Vagina (tissue), 2 donors: ENCODE results near the gene EPN2. TPM values are rescaled to one million over a fixed set of nuclear protein-coding genes. Genes with fewer than 3 reads are reported as not detected.
A peak's percentile ranks its signal among the peaks of the same experiment; 100 is the strongest.
"Not testable (repeated sequence)": the region's sequence is repeated elsewhere in the genome, so short reads cannot be mapped to it uniquely, and the experiment has no call there.

Experiments
- DNase-seq, 2 donors: peaks; one replicate each; pipeline ENCODE4 v3.0.0-alpha.2; 2017; ENCODE audit errors: extremely low spot score in 2 of 2
- H3K27ac ChIP-seq: fragments of 200-600 bp; sonication (generic); one replicate; pipeline ENCODE4 v1.5.1; 2019
- H3K27me3 ChIP-seq: fragments of 200-600 bp; sonication (generic); one replicate; pipeline ENCODE4 v1.5.1; 2019
- H3K36me3 ChIP-seq, 2 donors: fragments of 200-600 bp; sonication (generic); one replicate each; pipeline ENCODE4 v1.5.1; 2017 to 2019
- H3K4me1 ChIP-seq: fragments of 200-600 bp; sonication (generic); one replicate; pipeline ENCODE4 v1.5.1; 2019
- H3K4me3 ChIP-seq, 2 donors: fragments of 200-600 bp; sonication (generic); 1 replicate in 1 of 2; 2 replicates in 1 of 2; pipeline ENCODE4 v1.5.1; 2016 to 2019
- H3K9me3 ChIP-seq: fragments of 200-600 bp; sonication (generic); one replicate; pipeline ENCODE4 v1.5.1; 2019
- POLR2A ChIP-seq, 2 donors: fragments of 450-650 bp; IDR thresholded peaks; one replicate each; pipeline ENCODE4 v1.6.1; 2017; ENCODE audit warnings: antibody characterized with exemption in 2 of 2, mild to moderate bottlenecking in 2 of 2, moderate library complexity in 2 of 2
- POLR2AphosphoS5 ChIP-seq, 2 donors: sonication (generic); formaldehyde crosslinking; IDR thresholded peaks; one replicate each; pipeline ENCODE4 v1.9.0; 2017; ENCODE audit warnings: antibody characterized with exemption in 2 of 2, mild to moderate bottlenecking in 2 of 2, low read depth in 1 of 2; ENCODE audit not compliant: insufficient read depth in 1 of 2
- intact Hi-C: fragments of 100-400 bp; cut with DNase I; formaldehyde crosslinking; loops from one replicate; pipeline ENCODE4 v1.15.1; 2023
- total RNA-seq: library from RNA; depleted of rRNA; stranded (reverse); fragments of >200 nt; gene quantifications from one replicate; pipeline ENCODE4 v1.2.3, GENCODE V29; 2016
- TF ChIP-seq, protein P1 (sequence below), 3 experiments: fragments of 450-650 bp in 2 of 3; fragments of 200-600 bp in 1 of 3; sonication (generic) in 1 of 3; IDR thresholded peaks; one replicate each; pipeline ENCODE4 v1.5.1; 2017 to 2019; ENCODE audit warnings: antibody characterized with exemption in 3 of 3, mild to moderate bottlenecking in 2 of 3, moderate library complexity in 2 of 3

Gene EPN2
- total RNA-seq, 1 donor from 2014 or later: 65.6 TPM

DNA sequence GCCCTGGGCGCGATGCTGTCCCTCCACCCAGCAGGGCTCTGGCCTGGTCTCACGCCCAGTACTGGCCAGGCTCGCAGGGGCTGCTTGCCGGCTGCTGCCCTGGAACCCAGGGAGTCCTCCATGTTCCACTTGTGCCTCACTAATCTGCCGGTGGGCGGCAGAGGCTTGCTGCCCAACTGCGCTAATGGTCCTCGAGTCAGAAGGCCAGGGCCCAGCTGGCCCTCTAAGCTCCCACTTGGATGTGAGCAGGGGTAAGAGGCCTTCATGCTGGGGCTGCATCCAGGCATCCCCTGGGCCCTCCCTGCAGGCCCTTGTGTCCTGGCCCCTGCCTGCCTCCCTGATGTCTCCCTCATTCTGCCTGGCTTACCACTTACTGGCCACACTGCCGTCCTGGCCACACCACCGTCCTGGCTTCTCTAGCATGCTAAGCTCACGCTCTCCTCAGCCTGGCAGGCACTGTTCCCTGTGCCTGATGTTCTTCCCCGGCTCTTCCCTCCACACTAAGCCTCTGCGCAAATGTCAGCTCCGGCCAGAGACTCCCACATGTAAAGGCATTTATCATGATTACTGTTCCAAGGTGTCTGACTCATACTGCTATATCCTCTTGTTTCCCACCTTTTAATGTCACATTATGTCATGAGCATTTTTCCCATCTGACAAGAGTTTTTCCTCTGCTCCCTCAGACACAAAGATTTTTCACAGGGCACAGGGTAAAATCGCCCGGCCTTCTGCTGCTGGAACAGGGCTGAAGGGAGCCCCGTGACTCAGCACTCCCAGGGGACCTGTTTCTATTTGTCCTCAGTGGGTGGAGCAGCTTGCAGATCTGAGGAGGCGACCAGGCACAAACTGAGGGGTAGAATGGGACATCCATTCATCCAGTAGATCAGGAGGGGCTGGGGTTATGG is 109.4 kb downstream of the EPN2 start:
- peak overlapping the region; percentile 91 for H3K27ac ChIP-seq
- H3K36me3 ChIP-seq: no peaks in the 10 kb centered on the region
- TF ChIP-seq, protein P1, sequence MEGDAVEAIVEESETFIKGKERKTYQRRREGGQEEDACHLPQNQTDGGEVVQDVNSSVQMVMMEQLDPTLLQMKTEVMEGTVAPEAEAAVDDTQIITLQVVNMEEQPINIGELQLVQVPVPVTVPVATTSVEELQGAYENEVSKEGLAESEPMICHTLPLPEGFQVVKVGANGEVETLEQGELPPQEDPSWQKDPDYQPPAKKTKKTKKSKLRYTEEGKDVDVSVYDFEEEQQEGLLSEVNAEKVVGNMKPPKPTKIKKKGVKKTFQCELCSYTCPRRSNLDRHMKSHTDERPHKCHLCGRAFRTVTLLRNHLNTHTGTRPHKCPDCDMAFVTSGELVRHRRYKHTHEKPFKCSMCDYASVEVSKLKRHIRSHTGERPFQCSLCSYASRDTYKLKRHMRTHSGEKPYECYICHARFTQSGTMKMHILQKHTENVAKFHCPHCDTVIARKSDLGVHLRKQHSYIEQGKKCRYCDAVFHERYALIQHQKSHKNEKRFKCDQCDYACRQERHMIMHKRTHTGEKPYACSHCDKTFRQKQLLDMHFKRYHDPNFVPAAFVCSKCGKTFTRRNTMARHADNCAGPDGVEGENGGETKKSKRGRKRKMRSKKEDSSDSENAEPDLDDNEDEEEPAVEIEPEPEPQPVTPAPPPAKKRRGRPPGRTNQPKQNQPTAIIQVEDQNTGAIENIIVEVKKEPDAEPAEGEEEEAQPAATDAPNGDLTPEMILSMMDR (IDR thresholded peaks at IDR 0.05): no peak
- peak; percentile 83 to 86 for TF ChIP-seq POLR2AphosphoS5 (IDR thresholded peaks at IDR 0.05; ENCODE audit: insufficient read depth in 1 of 2, low read depth in 1 of 2)
- H3K9me3 ChIP-seq: no peaks in the 10 kb centered on the region
- H3K27me3 ChIP-seq: no peaks in the 10 kb centered on the region
- H3K4me1 ChIP-seq: peaks cover 72% of the 10 kb centered on the region
- peak overlapping the region in 1 of 2 donors; percentile 6 for H3K4me3 ChIP-seq
- intact Hi-C loops: no loop called here
- DNase-seq: no peak

DNA sequence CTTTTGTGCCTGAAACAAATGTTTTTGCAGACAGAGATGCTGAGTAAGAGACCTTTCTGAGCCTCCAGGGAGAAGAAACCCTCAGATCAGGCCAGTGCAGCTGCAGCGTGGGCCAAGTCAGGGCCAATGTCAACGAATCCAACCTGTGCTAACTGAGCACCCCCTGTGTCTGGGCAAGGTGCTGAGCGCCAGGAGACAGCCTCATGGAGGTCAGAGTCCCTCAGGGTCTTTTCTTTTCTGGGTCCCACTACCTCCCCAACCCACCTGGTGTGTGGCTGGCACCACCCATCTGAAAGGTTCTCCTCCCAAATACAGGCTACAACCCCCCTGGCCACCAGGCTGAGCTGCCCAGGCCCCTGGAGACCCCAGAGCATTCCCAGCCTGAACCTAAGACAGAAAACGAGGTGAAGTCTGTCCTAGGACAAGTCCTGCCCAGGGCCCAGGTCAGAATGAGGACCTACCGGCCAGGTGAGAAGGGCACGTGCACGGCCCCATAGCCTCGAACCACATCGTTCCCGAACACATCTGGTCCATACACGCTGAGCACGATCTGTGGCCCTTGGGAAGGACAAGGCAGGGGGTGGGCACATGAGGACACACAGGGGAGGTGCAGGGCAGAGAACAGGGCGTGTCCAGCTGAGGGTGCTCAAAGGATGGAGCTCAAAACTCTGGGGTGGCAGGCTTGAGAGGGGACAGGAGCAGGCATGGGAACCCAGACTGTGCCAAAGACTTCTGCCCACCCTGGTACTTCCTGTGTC is 110.3 kb downstream of the EPN2 start:
- peak overlapping the region; percentile 91 for H3K27ac ChIP-seq
- H3K36me3 ChIP-seq: no peaks in the 10 kb centered on the region
- no peak for DNase-seq
- no peaks in the 10 kb centered on the region for H3K9me3 ChIP-seq
- peaks cover 63% of the 10 kb centered on the region for H3K4me1 ChIP-seq
- no peaks in the 10 kb centered on the region for H3K27me3 ChIP-seq
- TF ChIP-seq POLR2A (IDR thresholded peaks at IDR 0.05): no peak
- TF ChIP-seq, protein P1 (IDR thresholded peaks at IDR 0.05): no peak
- no peak for TF ChIP-seq POLR2AphosphoS5 (IDR thresholded peaks at IDR 0.05; ENCODE audit: insufficient read depth in 1 of 2, low read depth in 1 of 2)
- no peak overlapping the region for H3K4me3 ChIP-seq
- intact Hi-C loops: no loop called here

DNA sequence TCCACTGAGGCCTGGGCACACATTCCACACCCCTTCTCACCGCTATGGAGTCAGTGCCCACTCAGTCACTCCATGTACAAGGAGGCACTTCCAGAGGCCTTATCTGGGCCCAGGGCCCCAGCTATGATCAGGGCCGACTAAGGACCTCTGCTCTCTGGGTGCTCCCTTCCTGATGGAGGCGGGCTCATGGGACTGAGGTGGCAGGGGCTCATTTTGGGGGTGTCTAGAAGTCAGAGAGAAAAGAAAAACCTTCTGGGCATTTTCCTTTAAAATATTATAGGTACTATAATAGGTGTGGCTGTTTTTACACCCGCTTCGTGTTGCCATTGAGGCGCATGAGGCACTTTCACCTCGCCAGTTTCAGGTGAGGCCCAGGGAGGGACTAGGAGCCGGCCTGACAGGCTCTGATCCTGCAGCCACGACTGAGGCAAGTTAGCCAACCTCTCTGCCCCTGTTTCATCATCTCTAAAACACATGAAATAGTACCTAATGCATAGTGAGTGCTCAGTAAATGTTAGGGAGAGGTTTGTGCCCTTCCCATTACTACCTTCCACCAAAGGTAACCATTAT is 111.0 kb downstream of the EPN2 start:
- Histone ChIP-seq H3K9me3 (no peaks in the 10 kb centered on the region), H3K4me3 (no peak overlapping the region), H3K27ac (peak overlapping the region; percentile 91), H3K36me3 (no peaks in the 10 kb centered on the region), H3K4me1 (peaks cover 56% of the 10 kb centered on the region), H3K27me3 (no peaks in the 10 kb centered on the region)
- intact Hi-C loops: no loop called here
- TF ChIP-seq POLR2A (IDR thresholded peaks at IDR 0.05) (no peak), POLR2AphosphoS5 (IDR thresholded peaks at IDR 0.05; ENCODE audit: insufficient read depth in 1 of 2, low read depth in 1 of 2) (peak in 1 of 2 donors; percentile 35)
- TF ChIP-seq, protein P1 (IDR thresholded peaks at IDR 0.05): no peak
- DNase-seq: no peak

DNA sequence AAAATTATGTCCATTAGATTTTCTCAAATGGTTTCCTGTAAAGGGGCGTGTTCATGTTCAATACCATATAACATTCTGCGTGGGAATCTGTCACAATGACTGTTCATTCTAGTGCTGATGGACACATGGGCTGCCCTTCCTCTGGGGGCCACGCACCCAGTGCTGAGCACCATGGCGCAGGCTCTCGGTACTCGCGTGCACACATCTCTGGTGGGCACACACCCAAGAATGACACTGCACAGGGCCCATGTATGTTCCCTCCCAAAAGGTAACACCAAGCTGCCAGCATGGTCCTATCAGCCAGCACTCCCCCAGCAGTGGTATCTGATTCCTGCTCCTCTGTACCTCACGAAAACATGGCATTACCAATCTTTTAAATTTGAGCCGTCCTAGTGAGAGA is 111.6 kb downstream of the EPN2 start:
- no peak for TF ChIP-seq POLR2A (IDR thresholded peaks at IDR 0.05)
- intact Hi-C loops: no loop called here
- Histone ChIP-seq H3K4me3 (no peak overlapping the region), H3K27me3 (no peaks in the 10 kb centered on the region), H3K9me3 (no peaks in the 10 kb centered on the region), H3K4me1 (peaks cover 53% of the 10 kb centered on the region), H3K36me3 (no peaks in the 10 kb centered on the region), H3K27ac (peak overlapping the region; percentile 91)
- DNase-seq: no peak

DNA sequence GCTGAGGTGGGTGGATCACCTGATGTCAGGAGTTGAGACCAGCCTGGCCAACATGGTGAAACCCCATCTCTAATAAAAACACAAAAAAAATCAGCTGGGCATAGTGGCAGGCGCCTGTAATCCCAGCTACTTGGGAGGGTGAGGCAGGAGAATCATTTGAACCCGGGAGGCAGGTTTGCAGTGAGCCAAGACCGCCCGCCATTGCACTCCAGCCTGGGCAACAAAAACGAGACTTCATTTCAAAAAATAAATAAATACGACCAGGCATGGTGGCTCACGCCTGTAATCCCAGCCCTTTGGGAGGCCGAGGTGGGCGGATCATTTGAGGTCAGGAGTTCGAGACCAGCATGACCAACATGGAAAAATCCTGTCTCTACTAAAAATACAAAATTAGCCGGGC is 116.2 kb downstream of the EPN2 start:
- H3K27ac ChIP-seq, H3K4me1 ChIP-seq, intact Hi-C loops, DNase-seq, H3K4me3 ChIP-seq, H3K27me3 ChIP-seq, H3K36me3 ChIP-seq, H3K9me3 ChIP-seq: not testable (repeated sequence)
